ENCODE data around the gene TNFSF8. TPM values are rescaled to one million over a fixed set of nuclear protein-coding genes. Genes with fewer than 3 reads are reported as not detected.

TNFSF8 gene
- total and polyA plus RNA-seq, 2 of the 4 experiments (the other 2 are of a cell fraction): not detected

DNA sequence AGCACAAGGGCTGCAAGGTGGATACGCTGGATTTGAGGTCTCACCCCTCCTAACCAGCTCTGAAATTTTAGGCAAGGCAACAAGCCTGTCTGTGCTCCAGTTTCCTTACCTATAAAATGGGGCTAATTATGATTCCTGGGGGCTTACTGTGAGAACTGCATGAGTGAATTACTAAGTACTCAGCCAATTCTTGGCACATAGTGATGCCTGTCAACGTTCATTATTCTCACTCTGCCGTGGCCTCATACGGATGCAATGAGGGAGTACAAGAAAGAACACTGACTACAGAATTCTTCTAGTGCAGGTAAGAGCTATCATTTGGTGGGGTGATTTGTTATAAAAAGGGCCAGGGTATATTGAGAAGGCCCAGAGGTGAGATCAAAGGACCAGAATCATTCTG, 16.7 kb downstream of the TNFSF8 start:
- Histone ChIP-seq H3K27ac (ENCODE audit: insufficient read depth, low read length) (no peak overlapping the region), H2AK5ac (ENCODE audit: low read depth, low read length) (no peak overlapping the region), H2AK9ac (replicated peaks; ENCODE audit: low read depth, low read length, poor library complexity) (no peak overlapping the region), H3K14ac (replicated peaks; ENCODE audit: low read depth, low read length) (no peak overlapping the region), H3K4ac (ENCODE audit: low read depth, low read length) (no peak overlapping the region), H3K36me3 (ENCODE audit: control insufficient read depth, insufficient read depth, low read length) (no peaks in the 10 kb centered on the region), H3K79me1 (ENCODE audit: low read depth in 1 of 2, low read length in 2 of 2) (no peaks in the 10 kb centered on the region), H3K18ac (ENCODE audit: low read depth, low read length) (no peak overlapping the region), H3K4me1 (ENCODE audit: control insufficient read depth, insufficient read depth, low read length) (peaks cover 3% of the 10 kb centered on the region; the same call in 1 of the 2 replicates), H3K56ac (ENCODE audit: extremely low read depth, insufficient read depth, low read length) (no peak overlapping the region), H2BK5ac (ENCODE audit: low read depth, low read length, poor library complexity, severe bottlenecking) (no peak overlapping the region), H2BK15ac (ENCODE audit: low read depth, low read length) (no peak overlapping the region), H3K27me3 (ENCODE audit: control insufficient read depth, insufficient read depth, low read length) (peaks cover 36% of the 10 kb centered on the region), H4K8ac (ENCODE audit: low read depth in 2 of 2, low read length in 2 of 2) (no peak overlapping the region), H2BK20ac (ENCODE audit: low read depth, low read length) (no peak overlapping the region), H2BK120ac (ENCODE audit: low read depth, low read length) (no peak overlapping the region), H3K9me3 (ENCODE audit: control insufficient read depth, insufficient read depth, low read length) (no peaks in the 10 kb centered on the region), H4K20me1 (ENCODE audit: insufficient read depth, low read length) (no peaks in the 10 kb centered on the region), H3K4me3 (ENCODE audit: insufficient read depth, low read depth, low read length) (no peak overlapping the region), H3K9ac (ENCODE audit: low read depth, low read length) (no peak overlapping the region), H4K5ac (ENCODE audit: low read depth, low read length) (no peak overlapping the region), H3K4me2 (ENCODE audit: low read depth, low read length) (no peak overlapping the region), H2AFZ (replicated peaks; ENCODE audit: low read length, poor library complexity) (no peak overlapping the region), H4K91ac (ENCODE audit: insufficient read depth, low read depth, low read length) (no peak overlapping the region), H3K9me1 (ENCODE audit: insufficient read depth, low read length) (0 out of 2 replicates have a peak, but pooled peaks cover 4% of the 10 kb centered on the region), H3K23ac (ENCODE audit: low read depth, low read length) (no peak overlapping the region)
- DNase-seq (no peak), ATAC-seq (ENCODE audit: low read depth) (no peak)
- POLR2A ChIA-PET (ENCODE audit: unreplicated experiment): no interaction called here
- in situ Hi-C loops (cut with MboI; ENCODE audit: low sequenced_read_pairs): loop anchor here (5.0 kb wide), 1 partner anchor 99 kb away; no protein-coding TSS in a partner anchor
- CTCF ChIA-PET: interaction anchor here (0.6 to 1.2 kb wide), 6 partner anchors 10 to 610 kb away, joined by 3 to 4 read pairs (median 4); no protein-coding TSS in a partner anchor
- WGBS, 2 experiments (ENCODE audit: extremely low coverage in 2 of 2, insufficient read length in 1 of 2): 60% methylated on average over 1 of the region's 4 CpGs; no CpG with 5 or more reads in 1 of the 2 experiments
- intact Hi-C loops (cut with micrococcal nuclease): no loop called here
- dilution Hi-C loops (cut with HindIII; ENCODE audit: low sequenced_read_pairs, unreplicated experiment): no loop called here
- no TSS peak for BruUV-seq (replicated peaks)
- TF ChIP-seq CEBPB (IDR thresholded peaks at IDR 0.05; ENCODE audit: low read depth, low read length): no peak
- no peak for TF ChIP-seq MAZ (IDR thresholded peaks at IDR 0.05; ENCODE audit: borderline replicate concordance, low read depth, low read length)
- TF ChIP-seq RAD21 (IDR thresholded peaks at IDR 0.05; ENCODE audit: low read length): no peak
- TF ChIP-seq USF2 (IDR thresholded peaks at IDR 0.05; ENCODE audit: low read depth, low read length): no peak
- TF ChIP-seq NFE2L2 (IDR thresholded peaks at IDR 0.05; ENCODE audit: low read depth, low read length): no peak
- no peak for TF ChIP-seq ELK1 (IDR thresholded peaks at IDR 0.05; ENCODE audit: borderline replicate concordance, low read depth, low read length)
- TF ChIP-seq CHD1 (IDR thresholded peaks at IDR 0.05; ENCODE audit: low read depth, low read length): no peak

Measured in IMR-90 (cell line).